NK-92 (cell line): ENCODE data around the gene AP2A2.
"Not testable (repeated sequence)": the region's sequence is repeated elsewhere in the genome, so short reads cannot be mapped to it uniquely, and the experiment has no call there.

Source experiments
- DNase-seq: peaks from one replicate; lab custom pipeline; 2025; ENCODE audit not compliant: unreplicated experiment; lab: John Stamatoyannopoulos, UW

Gene AP2A2

GRCh38 chr11:953512-953911, 27.8 kb downstream of the AP2A2 start:
- no peak for DNase-seq

- DNase-seq = no peak
Measured at GRCh38 chr11:954392-955153, 28.9 kb downstream of the AP2A2 start.

- DNase-seq = no peak
Measured at GRCh38 chr11:955154-956063, 29.7 kb downstream of the AP2A2 start.

- DNase-seq = no peak
Measured at GRCh38 chr11:957212-957920, 31.7 kb downstream of the AP2A2 start.

GRCh38 chr11:958101-958500, 32.4 kb downstream of the AP2A2 start:
- DNase-seq = no peak

- DNase-seq = no peak
Measured at GRCh38 chr11:959027-959426, 33.4 kb downstream of the AP2A2 start.

- no peak for DNase-seq
Measured at GRCh38 chr11:959608-960007, 33.9 kb downstream of the AP2A2 start.

DNA sequence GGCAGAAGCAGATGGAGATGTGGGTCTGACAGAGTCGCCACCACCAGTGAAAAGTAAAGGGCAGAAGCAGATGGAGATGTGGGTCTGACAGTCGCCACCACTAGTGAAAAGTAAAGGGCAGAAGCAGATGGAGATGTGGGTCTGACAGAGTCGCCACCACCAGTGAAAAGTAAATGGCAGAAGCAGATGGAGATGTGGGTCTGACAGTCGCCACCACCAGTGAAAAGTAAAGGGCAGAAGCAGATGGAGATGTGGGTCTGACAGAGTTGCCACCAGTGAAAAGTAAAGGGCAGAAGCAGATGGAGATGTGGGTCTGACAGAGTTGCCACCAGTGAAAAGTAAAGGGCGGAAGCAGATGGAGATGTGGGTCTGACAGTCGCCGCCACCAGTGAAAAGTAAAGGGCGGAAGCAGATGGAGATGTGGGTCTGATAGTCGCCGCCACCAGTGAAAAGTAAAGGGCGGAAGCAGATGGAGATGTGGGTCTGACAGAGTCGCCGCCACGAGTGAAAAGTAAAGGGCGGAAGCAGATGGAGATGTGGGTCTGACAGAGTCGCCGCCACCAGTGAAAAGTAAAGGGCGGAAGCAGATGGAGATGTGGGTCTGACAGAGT, 35.7 kb downstream of the AP2A2 start:
- DNase-seq = not testable (repeated sequence)

DNA sequence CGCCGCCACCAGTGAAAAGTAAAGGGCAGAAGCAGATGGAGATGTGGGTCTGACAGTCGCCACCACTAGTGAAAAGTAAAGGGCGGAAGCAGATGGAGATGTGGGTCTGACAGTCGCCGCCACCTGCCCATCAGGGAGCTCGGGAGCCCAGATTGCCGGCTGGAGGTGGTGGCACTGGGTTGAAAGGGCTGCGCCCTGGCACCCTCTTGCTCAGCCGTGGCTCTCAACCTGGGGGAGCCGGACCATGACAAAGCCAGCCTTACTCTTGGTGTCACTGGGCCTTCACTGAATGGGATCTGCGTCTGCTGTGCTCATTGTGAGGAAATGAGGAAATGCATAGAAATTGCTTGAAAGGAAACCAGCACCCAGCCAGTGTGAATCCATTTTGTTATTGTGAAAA, 36.3 kb downstream of the AP2A2 start:
- no peak for DNase-seq

GRCh38 chr11:962688-963087, 37.0 kb downstream of the AP2A2 start:
- DNase-seq = no peak

DNA sequence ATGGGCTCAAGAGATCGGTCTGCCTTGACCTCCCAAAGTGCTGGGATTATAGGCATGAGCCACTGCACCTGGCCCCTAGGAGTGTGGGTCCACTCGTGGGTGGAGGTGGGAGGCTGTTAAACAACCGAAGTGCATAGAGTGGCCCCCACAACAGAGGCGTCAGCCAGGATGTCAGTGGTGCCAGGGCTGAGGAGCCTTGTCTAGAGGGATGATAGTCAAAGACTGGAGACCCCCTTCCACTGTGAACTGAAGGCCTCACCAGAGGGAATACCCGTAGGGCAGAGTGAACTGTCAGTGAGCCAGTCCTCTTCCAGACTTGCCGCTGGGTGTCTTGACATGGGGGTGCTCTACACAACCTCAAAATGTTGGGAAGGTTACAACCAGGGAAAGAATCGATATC, 38.2 kb downstream of the AP2A2 start:
- DNase-seq = no peak

GRCh38 chr11:965206-965775, 39.6 kb downstream of the AP2A2 start:
- DNase-seq = no peak

DNA sequence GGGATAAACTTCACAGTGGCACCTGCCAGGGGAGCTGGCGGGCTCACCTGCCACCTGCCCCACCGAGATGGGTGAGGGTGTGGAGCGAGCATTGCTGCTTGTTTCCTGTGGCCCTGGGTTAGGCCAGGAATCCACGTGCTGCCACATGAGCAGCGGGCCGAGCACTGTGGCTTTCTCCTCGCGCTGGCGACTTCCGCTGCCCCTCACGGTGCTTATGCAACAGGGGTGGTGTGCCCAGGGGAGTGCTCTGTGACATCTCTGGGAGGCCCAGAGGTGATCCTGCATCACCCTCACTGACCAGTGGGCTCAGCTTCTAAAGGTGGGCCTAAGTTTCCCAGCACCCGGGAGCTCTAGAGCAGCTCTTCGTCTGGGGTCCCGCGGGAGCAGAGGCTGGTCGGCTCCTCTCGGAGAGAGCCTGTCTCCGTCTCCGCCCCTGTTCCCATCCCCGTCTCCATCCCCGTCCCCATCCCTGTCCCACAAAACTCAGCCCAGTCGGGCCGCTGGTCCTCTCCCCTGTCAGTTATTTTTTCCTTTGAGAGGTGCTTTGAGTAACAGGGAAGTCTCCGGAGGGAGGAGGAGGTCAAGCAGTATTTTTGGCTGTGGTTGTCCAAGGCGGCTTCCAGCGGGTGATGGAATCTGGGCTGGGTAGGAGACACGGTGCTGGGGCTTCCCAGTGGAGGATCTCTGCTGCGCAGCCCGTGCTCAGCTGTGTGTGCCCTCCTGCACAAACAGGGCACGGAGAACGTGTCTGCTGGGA, 42.5 kb downstream of the AP2A2 start:
- no peak for DNase-seq

DNA sequence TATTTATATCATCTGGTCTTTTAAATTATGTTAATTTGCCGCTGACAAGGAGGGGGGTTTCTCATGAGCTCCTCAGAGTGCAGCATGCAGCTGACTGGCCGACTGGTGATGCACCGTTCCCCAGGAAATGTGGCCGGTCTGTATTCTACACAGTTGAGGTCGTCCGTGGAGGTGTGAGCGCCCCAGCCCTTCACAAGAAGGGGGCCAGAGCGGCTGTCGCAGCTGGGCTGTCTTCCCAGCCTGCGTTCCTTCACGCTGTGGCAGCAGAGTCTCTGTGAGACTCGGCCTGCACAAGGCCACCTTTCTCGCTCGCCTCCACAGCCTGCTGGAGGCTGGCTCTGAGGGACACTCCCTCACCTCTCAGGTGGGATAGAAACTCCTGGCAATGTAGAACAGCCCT, 43.2 kb downstream of the AP2A2 start:
- DNase-seq = no peak

DNA sequence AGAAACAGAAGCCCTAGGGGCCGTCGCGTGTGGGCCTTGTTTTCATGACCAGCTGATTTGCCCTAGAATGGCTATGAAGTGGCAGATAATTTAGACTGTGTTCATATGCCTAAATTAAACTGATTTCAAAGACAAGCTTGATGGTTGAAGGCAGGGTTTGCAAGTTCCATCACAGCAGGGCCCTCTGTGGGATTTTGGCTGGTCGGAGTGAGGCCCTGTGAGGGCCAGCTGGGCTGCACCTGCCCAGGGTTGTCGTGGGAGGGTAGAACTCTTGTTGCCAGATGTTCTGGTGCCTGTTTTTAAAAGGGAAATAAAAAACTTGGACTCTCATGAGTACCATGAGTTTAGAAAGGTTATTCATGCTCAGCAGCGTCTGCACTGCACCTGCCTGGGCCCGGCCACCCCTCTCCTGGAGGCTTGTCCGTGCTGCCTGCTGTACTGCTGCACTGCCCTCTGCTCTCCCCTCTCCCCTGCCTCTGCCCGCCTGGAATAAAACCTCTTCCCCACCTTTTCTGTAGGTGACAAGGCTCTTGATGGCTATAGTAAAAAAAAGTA, 44.1 kb downstream of the AP2A2 start:
- no peak for DNase-seq

GRCh38 chr11:970319-970871, 44.7 kb downstream of the AP2A2 start:
- no peak for DNase-seq

GRCh38 chr11:971092-971690, 45.5 kb downstream of the AP2A2 start:
- no peak for DNase-seq

GRCh38 chr11:971731-972365, 46.2 kb downstream of the AP2A2 start:
- no peak for DNase-seq
